ACHN (cell line): ENCODE measurements around the gene MAGI1.

Experiments used
- DNase-seq: peaks from one replicate; pipeline ENCODE4 v3.0.0-alpha.2; 2015
- in situ Hi-C: cut with HindIII; loops from 2 replicates; pipeline ENCODE4 v1.10.0; 2017; ENCODE audit warnings: low sequenced_read_pairs, low pct_ligation_motif_present, low pct_unique_long_range_greater_than_20kb

The MAGI1 gene

GRCh38 chr3:65305836-65306235 lies 732.9 kb downstream of the MAGI1 start:
- no peak for DNase-seq
- in situ Hi-C loops = no loop called here
